Urothelium cell line (cell line): ENCODE measurements around the gene RPN2.

Source experiments
- DNase-seq: peaks from one replicate; pipeline ENCODE4 v3.0.0; 2011; ENCODE audit warnings: low spot score, mixed read lengths
- FAIRE-seq: peaks from 2 replicates; lab custom pipeline; 2011; peaks lifted over from hg19 to GRCh38; lab: Jason Lieb, UNC

RPN2 gene

DNA sequence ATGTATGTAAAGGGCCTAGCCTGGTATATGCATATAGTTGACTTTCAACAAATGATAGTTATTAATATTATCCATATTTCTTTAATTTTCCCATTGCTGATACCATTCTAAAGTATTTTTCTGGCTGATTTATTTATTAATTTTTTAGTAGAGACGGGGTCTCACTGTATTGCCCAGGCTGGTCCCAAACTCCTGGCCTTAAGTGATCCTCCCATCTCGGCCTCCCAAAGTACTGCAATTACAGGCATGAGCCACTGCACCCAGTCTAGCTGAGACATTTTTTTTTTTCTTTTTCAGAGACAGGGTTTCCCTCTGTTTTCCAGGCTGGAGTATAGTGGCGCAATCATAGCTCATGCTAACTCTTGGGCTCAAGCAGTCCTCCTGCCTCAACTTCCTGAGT, 30.1 kb downstream of the RPN2 start:
- FAIRE-seq (no peak), DNase-seq (no peak)

DNA sequence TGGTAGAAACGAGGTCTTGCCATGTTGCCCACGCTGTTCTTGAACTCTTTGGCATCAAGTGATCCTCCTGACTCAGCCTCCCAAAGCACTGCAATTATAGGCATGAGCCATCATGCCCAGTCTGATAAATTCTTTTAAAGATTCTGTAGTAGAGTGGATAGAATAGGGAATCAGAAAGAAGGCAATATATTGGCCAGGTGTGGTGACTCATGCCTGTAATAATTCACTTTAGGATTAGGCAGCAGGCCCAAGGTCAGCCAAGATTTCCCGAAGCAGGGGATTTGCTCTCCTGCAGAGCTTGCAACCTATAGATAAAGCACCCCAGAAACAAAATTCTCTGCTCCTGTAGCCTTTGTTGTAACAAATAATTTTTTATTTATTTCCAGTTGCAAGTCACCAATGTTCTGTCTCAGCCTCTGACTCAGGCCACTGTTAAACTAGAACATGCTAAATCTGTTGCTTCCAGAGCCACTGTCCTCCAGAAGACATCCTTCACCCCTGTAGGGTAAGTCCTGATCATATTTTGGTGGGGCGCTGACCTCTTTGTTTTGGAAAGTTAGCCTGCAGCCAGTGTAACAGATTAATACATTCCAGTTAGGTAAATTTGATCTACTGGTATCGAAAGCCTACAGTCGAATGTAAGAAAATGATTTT, 30.7 kb downstream of the RPN2 start:
- no peak for DNase-seq

DNA sequence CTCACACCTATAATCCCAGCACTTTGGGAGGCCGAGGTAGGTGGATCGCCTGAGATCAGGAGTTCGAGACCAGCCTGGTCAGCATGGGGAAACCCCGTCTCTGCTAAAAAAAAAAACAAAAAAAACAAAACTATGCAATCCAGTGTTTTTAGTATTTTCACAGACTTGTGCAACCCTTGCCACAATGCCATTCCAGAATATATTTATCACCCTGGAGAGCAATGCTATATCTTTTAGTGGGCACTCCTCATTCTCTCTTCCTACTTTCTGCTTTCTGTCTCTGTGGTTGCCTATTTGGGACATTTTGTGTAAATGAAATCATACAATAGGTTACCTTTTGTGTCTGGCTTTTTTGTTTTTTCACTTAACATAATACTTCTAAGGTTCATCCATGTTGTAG, 39.3 kb downstream of the RPN2 start:
- FAIRE-seq: no peak
- DNase-seq: no peak

More for the DNA sequence above, 30.7 kb downstream of the RPN2 start:
- FAIRE-seq: no peak

DNA sequence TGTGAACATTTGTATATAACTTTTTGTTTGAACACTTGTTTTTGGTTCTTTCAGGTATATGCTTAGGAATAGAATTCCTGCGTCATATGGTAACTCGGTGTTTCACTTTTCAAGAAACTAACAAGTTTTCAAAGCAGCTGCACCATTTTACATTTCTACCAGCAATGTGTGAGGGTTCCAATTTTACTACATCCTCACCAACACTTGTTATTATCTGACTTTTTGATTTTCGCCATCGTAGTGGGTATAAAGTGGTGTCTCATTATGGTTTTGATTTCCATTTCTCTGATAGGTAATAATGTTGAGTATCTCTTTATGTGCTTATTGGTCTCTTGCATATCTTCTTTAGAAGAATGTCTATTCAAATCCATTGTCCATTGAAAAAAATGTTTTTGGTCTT, 39.8 kb downstream of the RPN2 start:
- DNase-seq (no peak), FAIRE-seq (no peak)

DNA sequence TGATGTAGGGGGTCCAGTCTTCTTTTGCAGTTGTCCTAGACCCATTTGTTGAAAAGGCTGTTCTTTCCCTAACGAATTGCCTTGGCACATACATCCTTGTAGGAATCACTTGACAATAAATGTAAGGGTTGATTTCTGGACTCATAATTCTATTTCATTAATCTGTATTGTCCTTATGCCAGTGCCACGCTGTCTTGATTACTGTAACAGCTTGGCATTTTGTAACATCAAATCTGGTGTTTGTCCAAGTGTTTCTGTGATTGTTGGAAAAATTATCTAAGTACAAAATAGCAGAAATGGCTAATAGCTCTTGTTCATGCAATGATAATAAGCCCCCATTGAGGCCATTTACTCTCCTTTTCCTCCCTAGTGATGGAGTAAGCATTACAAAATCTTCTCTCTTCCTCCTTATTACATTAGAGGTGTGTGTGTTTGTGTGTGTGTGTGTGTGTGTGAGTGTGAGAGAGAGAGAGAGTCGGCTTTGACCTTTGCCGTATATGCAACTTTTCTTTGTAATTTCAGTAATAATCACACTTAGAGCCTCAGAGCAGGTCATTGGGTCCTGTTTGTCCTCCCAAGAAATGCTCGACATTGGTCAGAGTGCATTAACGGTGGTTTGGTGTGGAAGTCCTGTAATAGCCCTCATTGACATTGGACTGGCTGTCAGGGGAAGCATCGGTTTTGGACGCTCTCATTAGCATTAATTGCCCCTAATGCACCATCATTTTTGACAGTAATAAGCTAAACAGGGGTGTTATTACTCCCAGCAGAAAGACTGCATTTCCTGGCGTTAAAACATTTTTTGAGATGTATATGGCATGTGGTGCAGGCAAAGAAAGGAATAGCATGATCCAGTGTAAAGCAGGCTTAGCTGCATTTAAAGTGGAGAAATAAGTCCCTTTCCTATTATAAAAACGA, 40.9 kb downstream of the RPN2 start:
- FAIRE-seq: no peak
- no peak for DNase-seq

DNA sequence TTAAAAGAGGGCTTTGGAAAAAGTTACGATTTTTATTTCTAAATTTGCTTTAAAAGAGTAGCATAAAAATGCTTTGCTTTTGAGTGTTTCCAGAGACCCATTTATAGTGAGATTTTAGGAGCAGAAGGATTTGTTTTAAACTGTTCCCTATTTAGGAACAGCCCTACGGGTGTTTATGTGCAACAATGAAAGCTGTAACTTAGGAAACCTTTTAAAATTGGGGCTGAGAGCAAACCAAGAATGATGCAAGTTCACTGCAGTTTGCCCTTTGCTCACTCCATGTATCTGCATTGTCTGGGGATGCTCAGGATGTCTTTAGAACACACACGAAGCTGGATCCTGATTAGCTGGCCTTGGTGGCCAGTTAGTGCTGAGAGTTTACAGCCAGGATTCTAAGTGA, 41.6 kb downstream of the RPN2 start:
- DNase-seq (no peak), FAIRE-seq (no peak)

DNA sequence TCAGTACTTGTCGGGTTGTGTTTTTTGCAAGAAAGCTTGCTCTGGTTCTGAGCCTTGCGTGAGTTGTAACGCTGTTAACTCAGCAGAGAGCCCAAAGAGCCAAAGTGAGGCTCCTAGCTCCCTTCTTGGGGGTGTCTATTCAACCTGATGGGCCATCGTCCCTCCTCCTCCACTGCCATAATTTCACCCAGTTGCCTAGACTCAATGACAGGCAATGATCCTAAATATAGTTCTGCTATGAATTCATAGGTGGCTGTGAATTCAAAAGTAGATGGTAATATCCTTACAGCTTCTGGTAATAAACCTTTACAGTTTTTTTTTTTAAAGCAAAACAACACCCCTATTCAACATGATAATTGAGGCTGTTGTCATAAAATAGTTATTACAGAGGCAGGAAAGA, 43.0 kb downstream of the RPN2 start:
- FAIRE-seq (no peak), DNase-seq (no peak)

DNA sequence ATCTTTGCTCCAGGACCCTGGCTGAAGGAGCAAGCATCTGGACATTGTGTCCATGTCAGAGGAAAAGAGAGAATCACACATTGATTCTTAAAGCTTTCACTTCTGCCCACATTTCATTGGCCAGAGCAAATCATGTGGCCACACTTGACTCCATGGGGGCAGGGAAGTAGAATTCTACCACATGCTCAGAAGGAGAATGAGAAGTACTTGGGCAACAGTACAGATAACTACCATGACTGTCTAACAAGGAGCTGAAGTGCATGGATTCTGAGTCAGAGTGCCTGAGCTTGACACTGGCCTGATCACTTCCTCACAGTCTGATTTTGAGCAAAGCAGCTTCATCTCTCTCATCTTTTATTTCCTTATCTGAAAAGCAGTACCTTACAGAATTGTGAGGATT, 43.9 kb downstream of the RPN2 start:
- no peak for DNase-seq
- FAIRE-seq: no peak

DNA sequence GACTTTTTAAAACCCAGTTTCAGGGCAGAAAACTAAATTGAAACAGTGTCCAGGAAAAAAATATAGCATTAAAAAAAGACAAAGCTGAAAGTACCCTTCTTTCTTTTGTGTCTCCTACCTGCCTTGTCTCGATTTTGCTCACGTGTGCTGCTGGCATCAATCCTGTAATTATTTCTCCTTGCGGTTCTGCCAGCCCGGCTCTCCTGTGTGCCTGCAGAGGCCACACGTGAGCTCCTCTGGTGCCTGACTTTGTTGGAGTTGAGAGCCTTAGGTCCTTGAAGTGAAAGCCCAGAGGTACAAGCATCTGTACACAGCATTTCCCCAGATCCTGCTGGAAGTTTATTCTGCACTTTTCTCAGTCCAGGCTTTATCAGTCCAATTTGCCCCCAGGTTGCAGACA, 46.0 kb downstream of the RPN2 start:
- no peak for FAIRE-seq
- DNase-seq: no peak

DNA sequence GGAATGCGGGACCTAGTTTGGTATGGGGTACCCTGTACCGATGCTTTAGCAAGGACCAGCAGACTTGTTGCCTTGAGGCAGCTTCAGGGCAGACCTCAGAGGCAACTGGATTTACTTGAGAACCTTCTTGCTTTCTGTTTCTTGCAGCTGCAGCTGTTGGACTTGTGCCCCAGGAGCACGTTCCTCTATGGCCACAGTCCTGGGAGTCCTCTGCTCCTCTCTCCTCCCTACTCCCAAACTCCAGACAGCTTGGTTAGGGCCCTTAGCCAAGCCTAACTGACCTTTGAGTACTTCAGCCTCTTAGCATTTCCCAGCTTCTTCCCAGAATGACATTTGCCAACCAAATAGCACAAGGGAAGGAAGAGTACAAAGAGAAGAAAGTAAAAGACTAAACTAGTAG, 47.8 kb downstream of the RPN2 start:
- DNase-seq (no peak), FAIRE-seq (no peak)

DNA sequence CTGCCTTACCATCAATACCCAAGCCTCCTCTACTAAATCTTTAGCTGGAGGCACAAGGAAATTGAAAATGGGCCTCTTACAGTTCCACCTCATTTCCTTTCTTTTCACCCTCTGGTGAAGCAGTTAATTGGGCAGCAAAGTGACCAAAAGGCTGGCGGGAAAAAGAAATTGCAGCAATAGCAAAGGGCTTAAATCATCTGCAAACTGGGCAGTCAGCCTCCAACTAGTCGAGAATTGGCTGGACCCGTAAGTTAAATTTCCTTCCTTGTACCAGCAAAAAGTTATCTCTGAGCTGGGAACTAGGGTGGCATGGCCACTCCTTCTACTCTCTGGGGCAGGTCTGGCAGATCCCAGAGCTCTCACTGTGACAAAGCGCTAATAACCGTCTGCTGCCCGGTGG, 49.0 kb downstream of the RPN2 start:
- FAIRE-seq: no peak
- DNase-seq: no peak

DNA sequence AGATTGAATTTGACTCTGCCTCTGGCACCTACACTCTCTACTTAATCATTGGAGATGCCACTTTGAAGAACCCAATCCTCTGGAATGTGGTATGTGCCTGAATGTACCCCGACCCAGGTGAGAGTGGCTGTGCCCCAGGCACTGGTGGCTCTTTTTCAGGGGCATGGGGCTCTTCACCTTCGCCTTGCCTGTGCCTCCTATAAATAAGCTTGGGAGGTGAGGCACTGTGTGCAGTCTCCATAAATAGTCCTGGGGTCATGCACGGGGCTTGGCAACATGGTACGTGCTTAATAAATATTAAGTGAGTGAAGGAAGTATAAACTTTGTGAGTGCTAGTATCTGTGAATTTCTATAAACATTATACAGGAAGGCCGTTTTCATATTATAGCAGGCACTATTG, 49.5 kb downstream of the RPN2 start:
- no peak for FAIRE-seq

DNA sequence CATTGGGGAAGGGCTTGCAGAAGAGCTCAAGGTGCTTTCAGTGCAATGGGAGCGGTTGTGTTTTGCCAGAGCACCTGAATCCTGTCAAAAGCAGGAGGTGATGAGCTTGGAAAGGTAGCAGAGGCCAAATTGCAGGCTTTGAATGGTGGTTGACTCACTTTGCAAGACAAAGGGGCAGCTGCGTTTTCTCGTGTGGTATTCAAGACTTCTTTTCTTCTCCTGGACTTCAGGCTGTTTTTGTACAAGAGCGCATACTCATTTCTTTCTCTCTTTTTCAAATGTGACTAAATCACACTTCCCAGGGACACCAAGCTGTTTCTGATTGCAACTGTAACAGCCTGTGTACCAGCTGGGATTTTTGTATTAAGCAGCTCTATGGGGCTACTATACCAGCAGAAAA, 50.2 kb downstream of the RPN2 start:
- no peak for FAIRE-seq
- DNase-seq: no peak

More for the DNA sequence above, 49.5 kb downstream of the RPN2 start:
- no peak for DNase-seq

DNA sequence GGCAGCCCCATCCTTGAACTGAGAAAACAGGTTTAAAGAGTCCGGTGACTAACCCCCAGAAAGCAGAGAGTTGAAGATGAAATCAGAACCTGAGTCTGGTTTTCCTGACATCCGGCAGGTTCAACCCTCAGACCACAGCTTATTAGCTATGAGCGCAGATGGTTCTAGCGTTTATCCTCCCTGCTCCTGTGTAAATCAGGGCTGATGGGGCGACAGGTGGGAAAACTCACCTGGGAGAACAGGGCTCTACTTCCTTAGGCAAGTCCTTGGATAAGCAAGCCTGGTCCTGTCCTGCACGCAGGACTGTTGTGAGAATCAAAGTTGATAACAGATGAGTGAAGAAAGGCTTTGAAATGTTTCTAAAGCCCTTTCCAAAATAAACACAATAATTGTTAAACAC, 51.1 kb downstream of the RPN2 start:
- FAIRE-seq: no peak
- DNase-seq: no peak

DNA sequence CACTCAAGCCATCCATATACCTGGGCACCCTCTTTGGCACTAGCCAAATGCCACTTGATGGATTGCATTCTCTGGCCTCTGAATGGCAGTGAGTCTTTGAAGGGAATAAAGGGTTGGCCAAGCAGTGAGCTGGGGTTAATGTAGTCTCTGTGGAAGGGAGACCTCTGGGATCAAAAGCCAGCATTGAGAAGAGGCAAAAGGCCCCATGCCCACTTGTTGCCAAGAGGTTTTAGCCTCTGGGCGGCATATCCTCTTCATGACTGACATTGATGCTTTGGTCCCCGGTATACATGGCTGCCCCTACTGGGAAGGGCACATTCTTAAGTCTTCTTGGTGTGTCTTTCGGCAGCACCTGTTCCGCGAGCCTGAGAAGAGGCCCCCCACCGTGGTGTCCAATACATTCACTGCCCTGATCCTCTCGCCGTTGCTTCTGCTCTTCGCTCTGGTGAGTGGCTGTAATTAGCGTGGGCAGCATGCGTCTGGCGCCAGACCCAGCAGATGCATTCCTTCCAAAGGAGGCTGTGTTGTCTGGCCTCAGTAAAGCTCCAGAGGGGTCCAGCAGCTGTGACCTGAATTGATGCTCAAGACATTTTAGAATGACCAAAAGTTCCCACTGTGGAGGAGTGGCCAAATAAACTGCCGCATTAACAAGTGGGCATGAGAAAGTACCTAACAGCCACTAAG, 53.0 kb downstream of the RPN2 start:
- no peak for FAIRE-seq
- DNase-seq: no peak

DNA sequence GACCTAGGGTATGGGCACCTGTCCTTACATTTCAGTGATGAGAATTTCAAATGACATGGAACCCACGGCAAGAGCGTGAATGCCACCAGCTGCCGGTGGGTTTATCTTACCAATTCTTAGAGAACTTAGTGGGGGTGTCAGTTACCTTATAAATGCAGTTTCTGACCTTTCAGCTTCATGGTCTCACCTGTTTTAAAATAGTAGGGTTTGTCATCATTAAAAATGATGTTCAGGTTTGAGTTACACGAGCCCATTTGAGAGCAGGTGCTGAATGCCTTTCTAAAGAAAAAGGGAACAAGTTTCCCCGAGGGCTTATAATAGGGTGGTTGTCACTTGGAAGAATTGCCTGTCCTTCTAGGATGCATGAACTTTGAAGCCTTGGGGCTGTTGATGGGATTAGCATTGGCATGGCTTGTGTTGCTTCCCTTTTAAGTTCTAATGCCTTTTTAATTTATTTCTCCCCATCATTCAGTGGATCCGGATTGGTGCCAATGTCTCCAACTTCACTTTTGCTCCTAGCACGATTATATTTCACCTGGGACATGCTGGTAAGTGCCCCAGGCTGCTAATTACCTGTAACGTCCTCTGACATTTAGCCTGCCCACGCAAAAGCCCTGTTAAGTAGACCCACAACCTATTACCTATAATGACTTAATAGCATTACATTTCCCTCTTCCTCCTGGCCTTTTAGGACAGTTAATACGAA, 54.6 kb downstream of the RPN2 start:
- FAIRE-seq: no peak

DNA sequence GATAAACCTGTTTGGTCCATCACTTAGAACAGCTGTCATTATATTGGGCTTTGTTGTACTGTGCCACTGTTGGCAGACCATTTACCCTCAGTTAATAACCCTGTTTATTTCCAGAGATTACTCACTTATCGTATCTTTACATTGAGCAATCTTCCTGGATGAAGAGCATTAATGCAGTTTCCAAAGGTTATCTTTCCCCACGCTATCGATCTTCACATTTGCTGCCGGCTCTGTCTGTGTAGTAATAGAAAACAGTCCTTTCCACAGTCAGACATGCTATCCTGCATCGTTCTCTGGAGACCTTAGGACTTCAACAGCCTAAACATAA, 55.1 kb downstream of the RPN2 start:
- FAIRE-seq (no peak), DNase-seq (no peak)

More for the DNA sequence above, 54.6 kb downstream of the RPN2 start:
- no peak for DNase-seq

DNA sequence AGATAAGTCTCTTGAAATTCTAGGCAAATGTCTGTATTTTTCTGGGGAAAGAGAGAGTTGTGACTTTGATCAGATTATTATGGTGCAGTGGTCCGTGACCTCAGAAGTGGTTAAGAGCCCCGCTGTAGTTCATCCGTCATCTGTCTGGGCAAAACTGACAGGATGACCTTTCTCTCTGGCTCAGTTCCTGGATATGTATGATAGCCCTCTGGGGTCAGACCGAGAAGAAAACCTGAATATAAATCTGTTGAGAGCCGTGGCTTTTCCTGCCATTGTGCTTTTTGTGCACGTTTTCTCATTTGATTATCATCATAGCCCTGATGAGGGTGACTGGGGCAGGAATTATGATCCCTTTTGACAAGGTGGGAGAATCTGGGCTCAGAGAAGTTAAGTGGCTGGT, 55.9 kb downstream of the RPN2 start:
- FAIRE-seq: no peak
- DNase-seq: no peak

DNA sequence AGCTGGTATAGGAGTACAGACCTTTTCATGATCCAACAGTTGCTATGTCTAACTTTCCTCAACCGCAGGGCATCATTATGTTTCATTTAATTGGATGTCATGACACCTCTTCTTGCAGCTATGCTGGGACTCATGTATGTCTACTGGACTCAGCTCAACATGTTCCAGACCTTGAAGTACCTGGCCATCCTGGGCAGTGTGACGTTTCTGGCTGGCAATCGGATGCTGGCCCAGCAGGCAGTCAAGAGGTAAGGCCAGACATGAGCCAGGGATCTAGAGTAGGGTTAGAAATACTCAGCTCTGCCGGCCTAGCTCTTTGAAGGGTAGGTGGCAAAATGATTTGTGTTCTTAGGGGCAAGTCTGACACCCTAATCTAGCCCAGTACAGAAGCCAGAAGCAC, 57.3 kb downstream of the RPN2 start:
- no peak for DNase-seq
- no peak for FAIRE-seq

DNA sequence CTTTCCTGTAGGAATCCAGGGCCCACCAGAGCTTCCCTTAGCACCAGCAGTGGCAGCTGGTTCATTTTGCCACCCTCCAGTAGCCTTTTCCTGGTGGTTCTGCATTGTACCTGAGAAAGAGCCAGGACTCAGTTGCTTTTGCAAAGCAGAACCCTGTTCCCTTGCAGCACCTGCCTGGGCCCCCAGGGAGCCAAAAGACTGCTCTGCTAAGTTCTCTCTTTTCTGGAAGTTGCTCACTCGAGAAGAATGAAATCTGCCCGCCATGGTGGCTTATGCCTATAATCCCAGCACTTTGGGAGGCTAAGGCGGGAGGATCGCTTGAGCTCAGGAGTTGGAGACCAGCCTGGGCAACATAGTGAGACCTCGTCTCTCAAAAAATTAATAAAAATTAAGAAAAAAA, 58.5 kb downstream of the RPN2 start:
- DNase-seq (no peak), FAIRE-seq (no peak)

DNA sequence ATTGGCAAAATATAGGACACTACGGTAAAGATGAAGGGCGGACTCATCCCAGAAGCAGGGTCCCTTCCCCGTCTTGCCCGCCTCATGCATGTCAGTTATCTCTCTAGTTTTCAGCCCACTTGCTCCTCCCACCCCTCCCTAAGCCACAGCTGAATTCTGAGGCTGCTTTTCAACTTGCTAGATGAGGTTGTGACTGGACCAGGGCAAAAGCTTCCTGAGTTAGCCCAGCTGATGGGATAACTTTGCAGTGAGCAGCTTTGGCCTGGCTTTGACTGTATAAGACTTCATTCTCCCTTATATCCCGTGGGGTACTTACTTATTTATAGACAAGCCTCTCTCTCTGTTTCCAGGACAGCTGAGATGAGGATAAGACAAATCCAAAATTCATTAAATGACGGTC, 59.3 kb downstream of the RPN2 start:
- DNase-seq (no peak), FAIRE-seq (no peak)
